Left lung (tissue), 10 donors: ENCODE data around the gene TMCC1. TPM values are rescaled to one million over a fixed set of nuclear protein-coding genes. Genes with fewer than 3 reads are reported as not detected.
A peak's percentile ranks its signal among the peaks of the same experiment; 100 is the strongest.

Source experiments
- ATAC-seq: fragments of 200-7000 bp; cut with Tn5 transposase; one replicate; pipeline ENCODE4 v1.9.1; 2020; ENCODE audit warnings: moderate library complexity
- DNase-seq, 4 donors: peaks; one replicate each; pipeline ENCODE4 v3.0.0-alpha.2; 2013 to 2020
- H3K27ac ChIP-seq, 2 donors: fragments of 200-600 bp; sonication (generic) in 1 of 2; one replicate each; pipeline versions ENCODE4 v1.5.0 to v1.8.0; 2020 to 2021
- H3K27me3 ChIP-seq, 2 donors: fragments of 200-600 bp; sonication (generic) in 1 of 2; one replicate each; pipeline versions ENCODE4 v1.5.0 to v1.8.0; 2020 to 2021
- H3K36me3 ChIP-seq, 2 donors: fragments of 200-600 bp; sonication (generic) in 1 of 2; one replicate each; pipeline versions ENCODE4 v1.5.0 to v1.8.0; 2020 to 2021
- H3K4me1 ChIP-seq, 2 donors: fragments of 200-600 bp; one replicate each; pipeline ENCODE4 v1.8.0; 2021
- H3K4me3 ChIP-seq, 2 donors: fragments of 200-600 bp; sonication (generic) in 1 of 2; one replicate each; pipeline versions ENCODE4 v1.5.0 to v1.8.0; 2020 to 2021; ENCODE audit warnings: mild to moderate bottlenecking in 1 of 2
- H3K9me3 ChIP-seq, 2 donors: fragments of 200-600 bp; sonication (generic) in 1 of 2; one replicate each; pipeline versions ENCODE4 v1.5.0 to v1.8.0; 2020 to 2021
- CTCF ChIP-seq, 2 donors: fragments of 200-600 bp; sonication (generic) in 1 of 2; IDR thresholded peaks; one replicate each; pipeline versions ENCODE4 v1.5.0 to v1.8.0; 2021; ENCODE audit warnings: antibody characterized with exemption in 2 of 2
- intact Hi-C, 2 donors: fragments of 100-400 bp; cut with DNase I; formaldehyde crosslinking; loops; one replicate each; pipeline versions ENCODE4 v1.11.2 to v1.14.2; 2022
- polyA plus RNA-seq, 6 donors: library from polyadenylated mRNA; unstranded; fragments of 120-200 nt; gene quantifications; one replicate each; pipeline ENCODE4 v1.2.1, GENCODE V29; 2013; ENCODE audit not compliant: insufficient read length in 6 of 6
- total RNA-seq, 2 donors: library from RNA; stranded (reverse); fragmentation: NEBNext Ultra II Directional; extraction: Animal tissue kit (Norgen Biotek cat#: 25700); gene quantifications; one replicate each; pipeline ENCODE4 v1.2.1, GENCODE V29; 2021
- donor health status: DM: no; HTN: yes; CAD: no.
- donor health status: DM: no; HTN: no; CAD: no.

TMCC1 gene
- total and polyA plus RNA-seq, 8 donors = 24.4 to 38.8 (median 27.4) TPM

DNA sequence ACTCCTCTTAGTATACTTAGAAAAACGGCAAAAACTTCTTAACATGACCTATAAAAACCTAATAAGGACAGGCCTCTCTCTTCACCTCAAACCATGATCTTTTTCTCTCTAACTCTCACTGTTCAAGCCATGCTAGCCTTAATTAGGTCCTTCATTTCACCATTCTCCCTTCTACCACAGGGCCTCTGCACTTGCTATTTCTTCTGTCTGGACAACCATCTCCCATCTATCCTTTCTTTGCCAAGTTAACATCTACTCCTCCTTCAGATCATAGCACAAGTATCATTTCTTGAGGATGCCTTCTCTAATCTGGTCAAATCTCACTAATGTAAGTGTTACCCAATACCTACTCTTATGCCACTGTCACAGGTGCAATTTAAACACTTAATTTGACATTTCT lies 39.1 kb downstream of the TMCC1 start:
- Histone ChIP-seq H3K36me3 (no peaks in the 10 kb centered on the region), H3K27me3 (no peaks in the 10 kb centered on the region), H3K27ac (peak overlapping the region in 1 of 2 donors; percentile 79), H3K4me3 (no peak overlapping the region), H3K4me1 (peaks cover 17 to 25% of the 10 kb centered on the region in 2 donors), H3K9me3 (no peaks in the 10 kb centered on the region)
- ATAC-seq = no peak
- intact Hi-C loops = no loop called here
- no peak for DNase-seq
- TF ChIP-seq CTCF (IDR thresholded peaks at IDR 0.05) = no peak

- H3K9me3 ChIP-seq = peaks cover 0 to 8% of the 10 kb centered on the region in 2 donors
- H3K4me1 ChIP-seq = no peaks in the 10 kb centered on the region
- DNase-seq = no peak
- no peak overlapping the region for H3K27ac ChIP-seq
- no peaks in the 10 kb centered on the region for H3K27me3 ChIP-seq
- intact Hi-C loops = no loop called here
- ATAC-seq = no peak
- no peak for TF ChIP-seq CTCF (IDR thresholded peaks at IDR 0.05)
- H3K36me3 ChIP-seq = peaks cover 0 to 4% of the 10 kb centered on the region in 2 donors
- H3K4me3 ChIP-seq = no peak overlapping the region
Observed at GRCh38 chr3:129845956-129846355, 47.6 kb downstream of the TMCC1 start.

DNA sequence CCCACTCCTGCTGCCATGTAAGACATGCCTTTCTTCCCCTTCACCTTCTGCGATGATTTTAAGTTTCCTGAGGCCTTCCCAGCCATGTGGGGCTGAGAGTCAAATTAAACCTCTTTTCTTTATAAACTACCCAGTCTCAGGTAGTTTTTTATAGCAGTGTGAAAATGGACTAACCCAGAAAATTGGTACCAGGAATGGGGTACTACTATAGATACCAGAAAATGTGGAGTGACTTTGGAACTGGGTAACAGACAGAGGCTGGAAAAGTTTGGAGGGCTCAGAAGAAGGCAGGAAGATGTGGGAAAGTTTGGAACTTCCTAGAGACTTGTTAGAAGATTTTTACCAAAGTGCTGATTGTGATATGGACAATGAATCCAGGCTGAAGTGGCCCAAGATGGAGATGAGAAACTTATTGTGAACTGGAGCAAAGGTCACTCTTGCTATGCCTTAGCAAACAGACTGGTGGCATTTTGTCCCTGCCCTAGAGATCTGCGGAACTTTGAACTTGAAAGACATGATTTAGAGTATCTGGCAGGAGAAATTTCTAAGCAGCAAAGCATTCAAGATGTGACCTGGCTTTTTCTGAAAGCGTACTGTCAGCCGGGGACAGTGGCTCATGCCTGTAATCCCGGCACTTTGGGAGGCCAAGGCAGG lies 52.7 kb downstream of the TMCC1 start:
- no peak for ATAC-seq
- peaks cover 0 to 8% of the 10 kb centered on the region in 2 donors for H3K9me3 ChIP-seq
- intact Hi-C loops = no loop called here
- TF ChIP-seq CTCF (IDR thresholded peaks at IDR 0.05) = no peak
- H3K27me3 ChIP-seq = no peaks in the 10 kb centered on the region
- H3K4me1 ChIP-seq = peaks cover 6 to 8% of the 10 kb centered on the region in 2 donors
- no peak for DNase-seq
- H3K27ac ChIP-seq = no peak overlapping the region
- no peak overlapping the region for H3K4me3 ChIP-seq
- H3K36me3 ChIP-seq = peaks cover 0 to 4% of the 10 kb centered on the region in 2 donors

DNA sequence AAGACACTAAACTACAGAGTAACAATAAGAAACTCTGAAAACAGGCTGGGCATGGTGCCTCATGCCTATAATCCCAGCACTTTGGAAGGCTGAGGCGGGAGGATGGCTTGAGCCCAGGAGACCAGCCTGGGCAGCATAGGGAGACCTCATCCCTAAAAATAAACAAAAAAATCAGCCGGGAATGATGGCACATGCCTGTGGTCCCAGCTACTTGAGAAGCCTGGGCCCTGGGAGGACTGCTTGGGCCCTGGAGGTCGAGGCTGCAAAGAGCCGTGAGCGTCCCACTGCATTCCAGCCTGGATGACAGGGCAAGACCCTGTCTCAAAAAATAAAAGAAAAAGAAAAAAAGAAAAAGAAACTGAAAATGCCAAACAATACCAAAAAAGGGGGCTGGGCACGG lies 55.4 kb downstream of the TMCC1 start:
- intact Hi-C loops = no loop called here
- no peak for TF ChIP-seq CTCF (IDR thresholded peaks at IDR 0.05)
- no peak overlapping the region for H3K4me3 ChIP-seq
- ATAC-seq = no peak
- H3K4me1 ChIP-seq = peaks cover 8 to 9% of the 10 kb centered on the region in 2 donors
- peaks cover 0 to 6% of the 10 kb centered on the region in 2 donors for H3K9me3 ChIP-seq
- H3K27ac ChIP-seq = no peak overlapping the region
- H3K27me3 ChIP-seq = no peaks in the 10 kb centered on the region
- DNase-seq = no peak
- peaks cover 0 to 4% of the 10 kb centered on the region in 2 donors for H3K36me3 ChIP-seq

DNA sequence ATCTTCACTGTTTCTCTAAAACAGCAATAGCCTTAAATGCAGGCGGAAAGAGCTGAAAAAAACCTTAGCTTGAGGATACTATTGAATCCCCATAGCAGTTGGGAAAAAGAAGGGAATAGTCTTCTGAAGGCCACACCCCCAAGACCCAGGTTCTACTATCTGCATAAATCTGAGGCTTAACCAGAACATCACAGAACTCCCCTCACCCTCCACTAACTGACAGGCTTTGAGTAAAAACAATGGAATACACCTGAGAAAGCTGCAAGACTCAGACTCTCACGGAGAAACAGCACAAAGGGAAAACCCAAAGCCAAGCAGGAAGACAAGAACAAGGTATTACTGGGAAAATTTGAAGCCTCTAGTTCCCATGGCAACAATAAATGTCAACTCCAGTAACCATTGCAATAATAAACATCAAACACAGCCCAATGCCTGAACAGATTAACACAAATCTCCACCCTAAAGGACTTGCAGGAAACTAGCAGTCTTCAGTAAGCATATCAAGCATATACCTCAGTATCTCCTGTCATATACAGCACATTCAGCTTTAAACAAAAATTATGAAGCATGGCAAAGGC lies 56.4 kb downstream of the TMCC1 start:
- intact Hi-C loops = no loop called here

More for the DNA sequence above, 56.4 kb downstream of the TMCC1 start:
- no peak overlapping the region for H3K27ac ChIP-seq
- no peak for TF ChIP-seq CTCF (IDR thresholded peaks at IDR 0.05)
- DNase-seq (peak in 1 of 4 donors; percentile 33), ATAC-seq (peak; percentile 37)
- peaks cover 0 to 4% of the 10 kb centered on the region in 2 donors for H3K36me3 ChIP-seq
- peaks cover 8 to 9% of the 10 kb centered on the region in 2 donors for H3K4me1 ChIP-seq
- no peaks in the 10 kb centered on the region for H3K27me3 ChIP-seq
- H3K9me3 ChIP-seq = no peaks in the 10 kb centered on the region
- H3K4me3 ChIP-seq = no peak overlapping the region
